SK-N-SH (cell line): ENCODE results near the gene DPYSL5. TPM values are rescaled to one million over a fixed set of nuclear protein-coding genes. Genes with fewer than 3 reads are reported as not detected.

Experiments used
- CTCF ChIA-PET: fragments of 300-600, 350-600 bp; formaldehyde crosslinking; extraction: SDS; loops from one replicate; lab custom pipeline; 2021; lab: Yijun Ruan, JAX
- POLR2A ChIA-PET: fragments of 350-600 bp; sonication (Branson Sonifier 250); formaldehyde crosslinking; extraction: SDS; loops from one replicate; lab custom pipeline; 2020; ENCODE audit warnings: antibody characterized with exemption, inconsistent platforms; lab: Yijun Ruan, JAX
- DNase-seq: peaks from one replicate; pipeline ENCODE4 v3.0.0; 2012
- H2AFZ ChIP-seq: fragments of 200-600 bp; sonication (generic); 2 replicates; pipeline ENCODE4 v1.8.1; 2016; ENCODE audit warnings: antibody characterized with exemption, mild to moderate bottlenecking, low read depth
- H3F3A ChIP-seq: fragments of 200-600 bp; sonication (generic); replicated peaks from 2 replicates; pipeline ENCODE3; 2016; ENCODE audit warnings: antibody characterized with exemption, mild to moderate bottlenecking; ENCODE audit not compliant: insufficient read depth
- H3K27ac ChIP-seq, 2 experiments: fragments of 200-500 bp in 1 of 2; fragments of 200-600 bp in 1 of 2; sonication (Bioruptor generic) in 1 of 2; sonication (generic), shearing (Covaris generic) in 1 of 2; 2 replicates each; pipeline versions ENCODE4 v1.5.1 to v1.6.1; 2014 to 2016; ENCODE audit warnings: low read depth in 2 of 2, inconsistent platforms in 1 of 2, low read length in 1 of 2, mild to moderate bottlenecking in 1 of 2, mixed read lengths in 1 of 2
- H3K27me3 ChIP-seq: fragments of 200-600 bp; sonication (generic), shearing (Covaris generic); 2 replicates; pipeline ENCODE4 v1.6.1; 2016; ENCODE audit warnings: mixed run types; ENCODE audit not compliant: insufficient read depth
- H3K36me3 ChIP-seq, 2 experiments: fragments of 200-500 bp in 1 of 2; fragments of 200-600 bp in 1 of 2; sonication (Bioruptor generic) in 1 of 2; sonication (generic) in 1 of 2; replicated peaks in 1 of 2; 2 replicates each; pipeline versions ENCODE3 to v1.5.1; 2014 to 2016; ENCODE audit warnings: low read length in 1 of 2, mild to moderate bottlenecking in 1 of 2; ENCODE audit not compliant: insufficient read depth in 2 of 2, control insufficient read depth in 1 of 2
- H3K4me1 ChIP-seq, 2 experiments: fragments of 200-500 bp in 1 of 2; fragments of 200-600 bp in 1 of 2; sonication (Bioruptor generic) in 1 of 2; sonication (generic), shearing (Covaris generic) in 1 of 2; 2 replicates each; pipeline versions ENCODE4 v1.5.1 to v1.6.1; 2014 to 2016; ENCODE audit warnings: low read depth in 1 of 2, low read length in 1 of 2, mixed run types in 1 of 2; ENCODE audit not compliant: insufficient read depth in 2 of 2, control insufficient read depth in 1 of 2
- H3K4me2 ChIP-seq: fragments of 200-600 bp; sonication (generic), shearing (Covaris generic); 2 replicates; pipeline ENCODE4 v1.6.1; 2017; ENCODE audit warnings: mixed run types
- H3K4me3 ChIP-seq, 2 experiments: fragments of 200-500 bp in 1 of 2; fragments of 200-600 bp in 1 of 2; sonication (Bioruptor generic) in 1 of 2; sonication (generic), shearing (Covaris generic) in 1 of 2; 2 replicates each; pipeline versions ENCODE4 v1.5.1 to v1.8.1; 2014 to 2016; ENCODE audit warnings: low read depth in 2 of 2, inconsistent platforms in 1 of 2, low read length in 1 of 2, mild to moderate bottlenecking in 1 of 2, mixed read lengths in 1 of 2, moderate library complexity in 1 of 2
- H3K79me2 ChIP-seq: fragments of 200-600 bp; sonication (generic); 2 replicates; pipeline ENCODE4 v1.8.1; 2017; ENCODE audit warnings: mild to moderate bottlenecking; ENCODE audit not compliant: insufficient read depth
- H3K9ac ChIP-seq: fragments of 200-600 bp; sonication (generic); 2 replicates; pipeline ENCODE4 v1.6.1; 2017; ENCODE audit warnings: mixed run types
- H3K9me2 ChIP-seq: fragments of 200-600 bp; sonication (generic); 2 replicates; pipeline ENCODE4 v1.6.1; 2017; ENCODE audit warnings: mixed run types
- H3K9me3 ChIP-seq: fragments of 200-600 bp; sonication (generic); 2 replicates; pipeline ENCODE4 v1.6.1; 2017; ENCODE audit warnings: mixed run types, mild to moderate bottlenecking, moderate library complexity
- H4K20me1 ChIP-seq: fragments of 200-600 bp; sonication (generic); 2 replicates; pipeline ENCODE4 v1.6.1; 2017; ENCODE audit warnings: mild to moderate bottlenecking, mixed run types; ENCODE audit not compliant: insufficient read depth
- ELF1 ChIP-seq: IDR thresholded peaks from 2 replicates; pipeline ENCODE4 v1.4.0; 2012
- EP300 ChIP-seq, 2 experiments: IDR thresholded peaks; 2 replicates each; pipeline versions ENCODE4 v1.4.0 to v1.6.1; 2012; ENCODE audit warnings: borderline replicate concordance in 1 of 2, low read depth in 1 of 2, low read length in 1 of 2
- EZH2phosphoT487 ChIP-seq: fragments of 200-600 bp; sonication (generic); IDR thresholded peaks from 2 replicates; pipeline ENCODE4 v1.6.1; 2017; ENCODE audit warnings: low read depth, mixed run types, mild to moderate bottlenecking, antibody characterized with exemption, moderate library complexity, borderline replicate concordance
- FOSL2 ChIP-seq: IDR thresholded peaks from 2 replicates; pipeline ENCODE4 v1.4.0; 2012; ENCODE audit warnings: low read depth, mild to moderate bottlenecking, moderate library complexity, borderline replicate concordance
- GATA2 ChIP-seq: sonication (generic); formaldehyde crosslinking; IDR thresholded peaks from 2 replicates; pipeline ENCODE4 v1.5.0; 2020; ENCODE audit warnings: mild to moderate bottlenecking, missing genetic modification reagents
- JUND ChIP-seq: IDR thresholded peaks from 2 replicates; pipeline ENCODE4 v1.4.0; 2012
- NFIC ChIP-seq: IDR thresholded peaks from 2 replicates; pipeline ENCODE4 v1.4.0; 2012; ENCODE audit warnings: borderline replicate concordance
- POLR2AphosphoS5 ChIP-seq: IDR thresholded peaks from 2 replicates; pipeline ENCODE4 v1.6.1; 2012; ENCODE audit warnings: low read depth, low read length
- RAD21 ChIP-seq: IDR thresholded peaks from 2 replicates; pipeline ENCODE4 v1.6.1; 2012; ENCODE audit warnings: mild to moderate bottlenecking, low read length
- RCOR1 ChIP-seq: fragments of 150-350 bp; IDR thresholded peaks from 2 replicates; pipeline ENCODE4 v1.6.1; 2017; ENCODE audit warnings: antibody characterized with exemption, low read length
- RFX5 ChIP-seq: IDR thresholded peaks from 2 replicates; pipeline ENCODE4 v1.6.1; 2012; ENCODE audit warnings: mild to moderate bottlenecking, improper control_type of control experiment, low read length
- RXRA ChIP-seq: IDR thresholded peaks from 2 replicates; pipeline ENCODE4 v1.4.0; 2012; ENCODE audit warnings: low read depth, mild to moderate bottlenecking, borderline replicate concordance
- SMC3 ChIP-seq: IDR thresholded peaks from 2 replicates; pipeline ENCODE4 v1.6.1; 2012; ENCODE audit warnings: low read depth, low read length, improper control_type of control experiment
- TCF12 ChIP-seq: IDR thresholded peaks from 2 replicates; pipeline ENCODE4 v1.4.0; 2012
- TEAD4 ChIP-seq: IDR thresholded peaks from 2 replicates; pipeline ENCODE4 v1.4.0; 2012; ENCODE audit warnings: mild to moderate bottlenecking, borderline replicate concordance; ENCODE audit not compliant: insufficient read depth
- WGBS: methylation state at CpG from one replicate; pipeline ENCODE4 v1.1.6; 2017; ENCODE audit warnings: low lambda C conversion rate; 5-methylcytosine and 5-hydroxymethylcytosine counted together
- polyA plus RNA-seq, 3 experiments: library from polyadenylated mRNA; depleted of rRNA; stranded (reverse); fragments of >200 nt; gene quantifications; 2 replicates each; pipeline ENCODE4 v1.2.3, GENCODE V29; 2012
- TF ChIP-seq, protein P1 (sequence below): IDR thresholded peaks from 2 replicates; pipeline ENCODE4 v1.6.1; 2012; ENCODE audit warnings: mild to moderate bottlenecking, low read depth, low read length, moderate library complexity
- TF ChIP-seq, protein P2 (sequence below): fragments of 150-350 bp; IDR thresholded peaks from 2 replicates; pipeline ENCODE4 v1.6.1; 2017; ENCODE audit warnings: antibody characterized with exemption, low read length, low read depth, borderline replicate concordance
- TF ChIP-seq, protein P3 (sequence below): IDR thresholded peaks from 2 replicates; pipeline ENCODE4 v1.4.0; 2012; ENCODE audit warnings: low read depth

The DPYSL5 gene
- polyA plus RNA-seq, 1 of the 3 experiments (the other 2 are of a cell fraction), result 0.79 TPM

DNA sequence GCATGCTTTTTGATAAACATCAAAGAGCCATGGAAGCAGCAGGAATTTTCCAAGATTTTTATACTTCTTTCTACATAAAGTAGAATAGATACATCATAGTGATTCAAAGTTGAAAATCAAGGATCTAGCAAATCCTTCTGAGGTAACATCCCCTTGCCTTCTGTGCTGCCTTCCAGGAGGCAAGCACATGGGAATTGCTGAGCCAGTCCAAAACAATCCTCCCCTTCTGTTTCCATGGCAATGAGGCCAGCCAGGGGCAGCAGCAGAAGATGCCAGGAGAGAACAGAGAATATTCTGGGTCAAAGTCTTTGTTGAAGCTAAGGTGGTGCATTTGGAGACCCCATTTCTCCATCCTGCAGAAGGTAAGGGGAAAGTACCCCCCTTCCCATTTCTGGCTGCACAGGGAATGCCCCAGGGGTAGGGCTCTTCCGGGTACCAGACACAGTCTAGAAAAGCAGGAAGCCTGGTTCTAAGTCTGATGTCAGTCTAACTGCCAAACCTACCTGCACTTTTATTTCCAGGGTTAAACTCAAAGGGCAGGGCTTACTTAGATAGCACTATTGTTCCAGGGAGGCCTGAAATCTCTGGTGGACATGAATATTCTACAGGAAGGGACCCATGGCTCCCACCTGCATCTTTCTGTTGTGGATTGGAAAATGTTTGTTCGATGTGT lies 40.0 kb upstream of the DPYSL5 start (continued):
- TF ChIP-seq ELF1, result no peak
- no peak for TF ChIP-seq TEAD4
- TF ChIP-seq, all 33 proteins: peak for 2

DNA sequence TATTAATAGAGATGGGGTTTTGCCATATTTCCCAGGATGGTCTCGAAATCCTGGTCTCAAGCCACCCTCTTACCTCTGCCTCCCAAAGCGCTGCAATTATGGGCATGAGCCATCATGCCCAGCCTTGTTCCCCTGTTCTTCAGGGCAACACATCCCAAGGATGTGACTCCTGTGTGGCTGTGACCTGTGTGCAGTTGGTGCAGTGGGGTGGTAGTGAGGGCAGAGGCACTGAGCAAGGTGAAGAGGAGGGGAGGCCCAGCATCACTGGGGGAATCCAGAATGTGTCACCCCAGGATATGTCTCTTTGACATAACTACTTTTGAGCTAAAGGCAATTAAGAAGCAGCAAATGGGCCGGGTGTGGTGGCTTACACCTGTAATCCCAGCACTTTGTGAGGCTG lies 38.7 kb upstream of the DPYSL5 start:
- no peak for TF ChIP-seq JUND
- no peak for TF ChIP-seq FOSL2
- TF ChIP-seq GATA2, result no peak
- TF ChIP-seq RFX5, result no peak
- no peak for TF ChIP-seq RAD21
- TF ChIP-seq SMC3, result no peak
- TF ChIP-seq TCF12, result no peak
- TF ChIP-seq RCOR1, result no peak
- TF ChIP-seq, protein P1, sequence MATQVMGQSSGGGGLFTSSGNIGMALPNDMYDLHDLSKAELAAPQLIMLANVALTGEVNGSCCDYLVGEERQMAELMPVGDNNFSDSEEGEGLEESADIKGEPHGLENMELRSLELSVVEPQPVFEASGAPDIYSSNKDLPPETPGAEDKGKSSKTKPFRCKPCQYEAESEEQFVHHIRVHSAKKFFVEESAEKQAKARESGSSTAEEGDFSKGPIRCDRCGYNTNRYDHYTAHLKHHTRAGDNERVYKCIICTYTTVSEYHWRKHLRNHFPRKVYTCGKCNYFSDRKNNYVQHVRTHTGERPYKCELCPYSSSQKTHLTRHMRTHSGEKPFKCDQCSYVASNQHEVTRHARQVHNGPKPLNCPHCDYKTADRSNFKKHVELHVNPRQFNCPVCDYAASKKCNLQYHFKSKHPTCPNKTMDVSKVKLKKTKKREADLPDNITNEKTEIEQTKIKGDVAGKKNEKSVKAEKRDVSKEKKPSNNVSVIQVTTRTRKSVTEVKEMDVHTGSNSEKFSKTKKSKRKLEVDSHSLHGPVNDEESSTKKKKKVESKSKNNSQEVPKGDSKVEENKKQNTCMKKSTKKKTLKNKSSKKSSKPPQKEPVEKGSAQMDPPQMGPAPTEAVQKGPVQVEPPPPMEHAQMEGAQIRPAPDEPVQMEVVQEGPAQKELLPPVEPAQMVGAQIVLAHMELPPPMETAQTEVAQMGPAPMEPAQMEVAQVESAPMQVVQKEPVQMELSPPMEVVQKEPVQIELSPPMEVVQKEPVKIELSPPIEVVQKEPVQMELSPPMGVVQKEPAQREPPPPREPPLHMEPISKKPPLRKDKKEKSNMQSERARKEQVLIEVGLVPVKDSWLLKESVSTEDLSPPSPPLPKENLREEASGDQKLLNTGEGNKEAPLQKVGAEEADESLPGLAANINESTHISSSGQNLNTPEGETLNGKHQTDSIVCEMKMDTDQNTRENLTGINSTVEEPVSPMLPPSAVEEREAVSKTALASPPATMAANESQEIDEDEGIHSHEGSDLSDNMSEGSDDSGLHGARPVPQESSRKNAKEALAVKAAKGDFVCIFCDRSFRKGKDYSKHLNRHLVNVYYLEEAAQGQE, result no peak
- TF ChIP-seq, protein P2, sequence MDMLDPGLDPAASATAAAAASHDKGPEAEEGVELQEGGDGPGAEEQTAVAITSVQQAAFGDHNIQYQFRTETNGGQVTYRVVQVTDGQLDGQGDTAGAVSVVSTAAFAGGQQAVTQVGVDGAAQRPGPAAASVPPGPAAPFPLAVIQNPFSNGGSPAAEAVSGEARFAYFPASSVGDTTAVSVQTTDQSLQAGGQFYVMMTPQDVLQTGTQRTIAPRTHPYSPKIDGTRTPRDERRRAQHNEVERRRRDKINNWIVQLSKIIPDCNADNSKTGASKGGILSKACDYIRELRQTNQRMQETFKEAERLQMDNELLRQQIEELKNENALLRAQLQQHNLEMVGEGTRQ, result no peak
- TF ChIP-seq NFIC, result no peak
- no peak for TF ChIP-seq RXRA
- TF ChIP-seq POLR2AphosphoS5, result no peak
- no peak for TF ChIP-seq EZH2phosphoT487
- TF ChIP-seq EP300 (IDR thresholded peaks at IDR 0.05; ENCODE audit: borderline replicate concordance in 1 of 2, low read depth in 1 of 2, low read length in 1 of 2), result no peak
- TF ChIP-seq, protein P3, sequence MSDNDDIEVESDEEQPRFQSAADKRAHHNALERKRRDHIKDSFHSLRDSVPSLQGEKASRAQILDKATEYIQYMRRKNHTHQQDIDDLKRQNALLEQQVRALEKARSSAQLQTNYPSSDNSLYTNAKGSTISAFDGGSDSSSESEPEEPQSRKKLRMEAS, result no peak
- Histone ChIP-seq H3K9me3 (no peaks in the 10 kb centered on the region), H3K79me2 (no peaks in the 10 kb centered on the region), H3K27me3 (no peaks in the 10 kb centered on the region), H3F3A (peaks cover 18% of the 10 kb centered on the region), H3K27ac (no peak overlapping the region), H3K4me1 (peaks cover 0 to 6% of the 10 kb centered on the region in 2 experiments; a peak in 2 of 4 replicates), H3K36me3 (no peaks in the 10 kb centered on the region), H3K9ac (no peak overlapping the region), H3K4me3 (no peak overlapping the region), H3K9me2 (no peaks in the 10 kb centered on the region), H3K4me2 (no peak overlapping the region), H2AFZ (no peak overlapping the region), H4K20me1 (no peaks in the 10 kb centered on the region)
- CTCF ChIA-PET, result interaction anchor here (0.5 to 1.5 kb wide), 4 partner anchors 13 to 1477 kb away, joined by 3 to 4 read pairs (median 4); no protein-coding TSS in a partner anchor
- POLR2A ChIA-PET, result no interaction called here
- 58% methylated on average over 3 of the region's 3 CpGs for whole genome bisulfite sequencing
- DNase-seq, result no peak
